ENCODE measurements around the gene GOLGA6A. TPM values are rescaled to one million over a fixed set of nuclear protein-coding genes. Genes with fewer than 3 reads are reported as not detected.

Gene GOLGA6A
- total RNA-seq, 1 experiment from 2014 or later = not detected

DNA sequence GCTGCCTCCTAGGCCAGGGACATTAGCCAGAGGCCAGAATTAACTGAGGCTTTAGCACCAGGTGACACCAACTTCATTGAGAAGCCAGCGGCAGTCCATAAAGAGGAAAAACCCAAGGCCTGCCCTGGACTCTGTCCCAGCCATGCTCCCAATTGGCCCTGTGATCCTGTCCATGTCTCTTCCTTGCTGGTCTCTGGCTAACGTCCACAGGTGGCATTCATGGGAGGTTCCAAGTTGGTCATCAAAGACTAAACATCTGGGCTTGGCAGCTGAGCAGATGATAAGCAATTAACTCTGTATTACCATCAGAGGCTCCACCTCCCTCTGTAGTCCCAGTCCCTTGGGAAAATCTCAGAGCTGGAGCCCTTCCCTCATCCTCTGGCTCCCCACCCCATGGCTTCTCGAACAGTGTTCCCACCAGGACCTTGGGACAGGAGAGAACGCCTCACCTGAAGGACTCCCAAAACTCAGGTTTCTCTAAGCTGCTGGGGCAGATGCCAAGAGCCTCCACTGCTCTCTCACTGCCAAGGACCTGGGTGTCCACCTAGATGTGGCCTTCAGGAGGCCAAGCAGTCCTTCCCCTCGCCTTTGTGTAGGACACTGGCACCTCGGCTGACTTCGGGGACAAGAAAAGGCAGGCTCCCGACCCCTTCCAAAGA, 40.4 kb downstream of the GOLGA6A start:
- Mint-ChIP-seq H3K4me1 (ENCODE audit: low read depth, unreplicated experiment) (no peaks in the 10 kb centered on the region), H3K9me3 (ENCODE audit: low read depth, unreplicated experiment) (no peaks in the 10 kb centered on the region), H3K36me3 (ENCODE audit: insufficient read depth, unreplicated experiment) (peaks cover 27% of the 10 kb centered on the region), H3K27ac (ENCODE audit: unreplicated experiment) (no peak overlapping the region), H3K4me3 (ENCODE audit: low read depth, unreplicated experiment) (no peak overlapping the region), H3K27me3 (ENCODE audit: unreplicated experiment) (no peaks in the 10 kb centered on the region)
- no TSS peak for BruUV-seq (replicated peaks)
- CTCF ChIA-PET = no interaction called here
- DNase-seq = no peak
- intact Hi-C loops (cut with micrococcal nuclease; ENCODE audit: unreplicated experiment) = no loop called here
- TF ChIP-seq, protein P1, sequence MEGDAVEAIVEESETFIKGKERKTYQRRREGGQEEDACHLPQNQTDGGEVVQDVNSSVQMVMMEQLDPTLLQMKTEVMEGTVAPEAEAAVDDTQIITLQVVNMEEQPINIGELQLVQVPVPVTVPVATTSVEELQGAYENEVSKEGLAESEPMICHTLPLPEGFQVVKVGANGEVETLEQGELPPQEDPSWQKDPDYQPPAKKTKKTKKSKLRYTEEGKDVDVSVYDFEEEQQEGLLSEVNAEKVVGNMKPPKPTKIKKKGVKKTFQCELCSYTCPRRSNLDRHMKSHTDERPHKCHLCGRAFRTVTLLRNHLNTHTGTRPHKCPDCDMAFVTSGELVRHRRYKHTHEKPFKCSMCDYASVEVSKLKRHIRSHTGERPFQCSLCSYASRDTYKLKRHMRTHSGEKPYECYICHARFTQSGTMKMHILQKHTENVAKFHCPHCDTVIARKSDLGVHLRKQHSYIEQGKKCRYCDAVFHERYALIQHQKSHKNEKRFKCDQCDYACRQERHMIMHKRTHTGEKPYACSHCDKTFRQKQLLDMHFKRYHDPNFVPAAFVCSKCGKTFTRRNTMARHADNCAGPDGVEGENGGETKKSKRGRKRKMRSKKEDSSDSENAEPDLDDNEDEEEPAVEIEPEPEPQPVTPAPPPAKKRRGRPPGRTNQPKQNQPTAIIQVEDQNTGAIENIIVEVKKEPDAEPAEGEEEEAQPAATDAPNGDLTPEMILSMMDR (IDR thresholded peaks at IDR 0.05; ENCODE audit: unreplicated experiment) = no peak

- no peaks in the 10 kb centered on the region for H3K9me3 Mint-ChIP-seq (ENCODE audit: low read depth, unreplicated experiment)
- no TSS peak for BruUV-seq (replicated peaks)
- H3K36me3 Mint-ChIP-seq (ENCODE audit: insufficient read depth, unreplicated experiment) = peaks cover 32% of the 10 kb centered on the region
- no peak overlapping the region for H3K4me3 Mint-ChIP-seq (ENCODE audit: low read depth, unreplicated experiment)
- intact Hi-C loops (cut with micrococcal nuclease; ENCODE audit: unreplicated experiment) = no loop called here
- TF ChIP-seq, protein P1 (IDR thresholded peaks at IDR 0.05; ENCODE audit: unreplicated experiment) = no peak
- CTCF ChIA-PET = interaction anchor here (1.6 kb wide), 1 partner anchor 68 kb away, joined by 7 read pairs; no protein-coding TSS in a partner anchor
- H3K27me3 Mint-ChIP-seq (ENCODE audit: unreplicated experiment) = no peaks in the 10 kb centered on the region
- H3K4me1 Mint-ChIP-seq (ENCODE audit: low read depth, unreplicated experiment) = no peaks in the 10 kb centered on the region
- no peak for DNase-seq
- H3K27ac Mint-ChIP-seq (ENCODE audit: unreplicated experiment) = no peak overlapping the region
Observed at GRCh38 chr15:74041311-74041756, 41.0 kb downstream of the GOLGA6A start.

DNA sequence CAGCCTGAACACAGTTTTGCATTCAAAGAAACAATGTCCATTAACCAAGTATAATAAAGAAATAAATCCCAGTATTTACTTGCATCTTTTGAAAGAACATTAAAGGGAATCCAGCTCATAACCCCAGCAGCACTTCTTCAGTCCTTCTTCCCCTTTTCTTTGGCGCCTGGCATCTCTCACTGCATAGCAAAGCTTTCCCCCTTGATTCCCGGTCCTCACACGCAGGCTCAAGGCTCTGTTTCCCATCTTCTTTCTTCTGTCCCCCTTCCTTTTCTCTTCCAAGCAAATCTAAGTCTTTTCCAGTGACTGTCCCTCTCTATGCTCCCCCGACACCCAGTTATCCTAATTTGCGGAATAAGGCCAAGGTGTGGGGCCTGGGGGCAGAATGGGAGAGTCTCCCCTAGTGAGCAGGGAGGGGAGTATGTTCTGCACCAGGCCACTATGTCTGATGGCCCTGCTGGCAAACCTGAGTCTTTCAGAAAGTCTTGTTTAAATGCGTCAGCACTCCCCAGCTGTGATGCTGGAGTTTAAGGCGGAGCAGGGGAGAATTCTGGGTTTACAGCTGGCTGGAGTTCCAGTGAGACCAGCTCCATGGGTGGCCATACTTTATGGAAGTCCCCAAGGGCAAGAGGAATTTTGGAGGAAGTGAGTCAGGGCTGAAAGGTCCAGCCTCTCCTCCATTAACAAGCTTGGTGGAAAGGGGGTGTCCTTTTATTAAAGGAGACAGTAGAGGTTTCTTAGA, 42.1 kb downstream of the GOLGA6A start:
- Mint-ChIP-seq H3K27me3 (ENCODE audit: unreplicated experiment) (no peaks in the 10 kb centered on the region), H3K27ac (ENCODE audit: unreplicated experiment) (no peak overlapping the region), H3K36me3 (ENCODE audit: insufficient read depth, unreplicated experiment) (peaks cover 43% of the 10 kb centered on the region), H3K4me3 (ENCODE audit: low read depth, unreplicated experiment) (no peak overlapping the region), H3K9me3 (ENCODE audit: low read depth, unreplicated experiment) (no peaks in the 10 kb centered on the region), H3K4me1 (ENCODE audit: low read depth, unreplicated experiment) (no peaks in the 10 kb centered on the region)
- TF ChIP-seq, protein P1 (IDR thresholded peaks at IDR 0.05; ENCODE audit: unreplicated experiment) = no peak
- CTCF ChIA-PET = interaction anchor here (1.6 kb wide), 1 partner anchor 67 kb away, joined by 7 read pairs; no protein-coding TSS in a partner anchor
- no peak for DNase-seq
- no TSS peak for BruUV-seq (replicated peaks)
- intact Hi-C loops (cut with micrococcal nuclease; ENCODE audit: unreplicated experiment) = no loop called here

DNA sequence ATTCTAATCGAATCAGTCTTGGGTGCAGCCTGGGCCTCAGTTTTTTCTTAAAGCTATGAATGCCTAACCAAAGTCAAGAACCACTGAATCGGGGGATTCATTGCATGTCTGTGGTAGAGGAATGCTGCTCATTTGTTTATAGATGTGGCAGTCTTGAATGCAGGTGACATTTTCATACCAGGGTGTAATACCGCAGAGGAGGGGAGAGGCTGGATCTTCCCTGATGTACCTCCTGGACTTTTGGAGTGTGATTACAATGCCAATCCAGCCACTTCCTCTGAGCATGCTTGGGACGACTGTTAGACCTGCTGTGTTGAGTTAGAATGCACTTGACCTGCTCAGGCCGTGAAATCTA, 42.7 kb downstream of the GOLGA6A start:
- Mint-ChIP-seq H3K4me3 (ENCODE audit: low read depth, unreplicated experiment) (no peak overlapping the region), H3K4me1 (ENCODE audit: low read depth, unreplicated experiment) (no peaks in the 10 kb centered on the region), H3K27ac (ENCODE audit: unreplicated experiment) (no peak overlapping the region), H3K36me3 (ENCODE audit: insufficient read depth, unreplicated experiment) (peaks cover 45% of the 10 kb centered on the region), H3K9me3 (ENCODE audit: low read depth, unreplicated experiment) (no peaks in the 10 kb centered on the region), H3K27me3 (ENCODE audit: unreplicated experiment) (no peaks in the 10 kb centered on the region)
- DNase-seq = no peak
- intact Hi-C loops (cut with micrococcal nuclease; ENCODE audit: unreplicated experiment) = no loop called here
- TF ChIP-seq, protein P1 (IDR thresholded peaks at IDR 0.05; ENCODE audit: unreplicated experiment) = no peak
- BruUV-seq (replicated peaks) = no TSS peak
- CTCF ChIA-PET = interaction anchor here (1.9 kb wide), 1 partner anchor 66 kb away, joined by 10 read pairs; no protein-coding TSS in a partner anchor
